Measurements from ENCODE around the gene POFUT2. TPM values are rescaled to one million over a fixed set of nuclear protein-coding genes. Genes with fewer than 3 reads are reported as not detected.

POFUT2 gene
- polyA plus RNA-seq, 1 donor from 2014 or later = 25.4 TPM

DNA sequence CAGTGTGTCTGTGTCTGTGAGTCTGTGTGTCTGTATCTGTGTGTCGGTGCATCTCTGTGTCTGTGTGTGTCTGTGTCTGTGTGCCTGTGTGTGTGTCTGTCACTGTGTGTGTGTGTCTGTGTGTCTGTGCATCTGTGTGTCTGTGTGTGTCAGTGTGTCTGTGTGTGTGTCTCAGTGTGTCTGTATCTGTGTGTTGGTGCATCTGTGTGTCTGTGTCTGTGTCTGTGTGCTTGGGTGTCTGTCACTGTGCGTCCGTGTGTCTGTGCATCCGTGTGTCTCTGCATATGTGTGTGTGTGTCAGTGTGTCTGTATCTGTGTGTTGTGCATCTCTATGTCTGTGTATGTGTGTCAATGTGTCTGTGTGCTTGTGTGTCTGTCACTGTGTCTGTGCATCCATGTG, 44.7 kb upstream of the POFUT2 start (continued):
- no peak for TF ChIP-seq POLR2AphosphoS5 (IDR thresholded peaks at IDR 0.05)

DNA sequence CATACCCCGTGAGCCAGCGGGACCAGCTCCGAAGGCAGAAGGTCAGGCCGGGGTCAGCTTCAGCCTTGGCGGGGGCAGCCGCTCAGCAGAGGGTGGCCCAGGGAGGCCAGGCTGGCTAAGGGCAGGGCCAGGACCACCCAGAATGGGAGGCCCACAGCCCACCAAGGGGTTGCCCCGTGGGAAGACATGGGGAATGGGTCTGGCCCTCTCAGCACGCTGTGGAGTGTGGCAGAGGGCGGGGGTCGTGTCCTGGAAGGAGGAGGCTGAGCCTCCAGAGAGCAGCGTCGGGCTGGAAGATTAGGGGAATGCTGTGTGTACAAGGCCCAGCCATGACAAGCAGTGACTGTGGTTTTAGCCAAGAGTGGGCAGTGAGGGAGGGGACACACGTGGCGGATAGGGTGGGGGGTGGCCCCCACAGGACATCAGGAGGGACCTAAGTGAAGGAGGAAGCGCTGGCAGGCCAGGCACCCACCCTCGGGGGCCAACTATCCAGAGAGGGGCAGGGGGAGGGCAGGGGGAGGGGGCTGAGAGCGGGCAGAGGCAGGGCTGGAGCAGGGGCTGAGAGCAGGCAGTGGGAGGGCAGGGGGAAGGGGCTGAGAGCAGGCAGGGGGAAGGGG, 43.9 kb upstream of the POFUT2 start:
- TF ChIP-seq POLR2AphosphoS5 (IDR thresholded peaks at IDR 0.05) = no peak
- Histone ChIP-seq H3K9ac (ENCODE audit: low read length) (no peak overlapping the region), H3K9me2 (ENCODE audit: insufficient read depth, low read length) (no peaks in the 10 kb centered on the region), H3K27ac (ENCODE audit: low read length) (no peak overlapping the region), H3K27me3 (ENCODE audit: insufficient read depth, low read depth, low read length) (no peaks in the 10 kb centered on the region), H4K20me1 (ENCODE audit: insufficient read depth) (no peaks in the 10 kb centered on the region), H3K4me3 (ENCODE audit: low read length) (no peak overlapping the region), H3K79me2 (replicated peaks; ENCODE audit: insufficient read depth, low read length) (no peaks in the 10 kb centered on the region), H2AFZ (ENCODE audit: low read depth, low read length) (no peak overlapping the region), H3K36me3 (ENCODE audit: insufficient read depth, low read length) (no peaks in the 10 kb centered on the region), H3K9me3 (ENCODE audit: low read length) (no peaks in the 10 kb centered on the region), H3F3A (ENCODE audit: insufficient read depth, low read length, poor library complexity, severe bottlenecking) (no peaks in the 10 kb centered on the region), H3K4me2 (ENCODE audit: low read length) (no peak overlapping the region)

DNA sequence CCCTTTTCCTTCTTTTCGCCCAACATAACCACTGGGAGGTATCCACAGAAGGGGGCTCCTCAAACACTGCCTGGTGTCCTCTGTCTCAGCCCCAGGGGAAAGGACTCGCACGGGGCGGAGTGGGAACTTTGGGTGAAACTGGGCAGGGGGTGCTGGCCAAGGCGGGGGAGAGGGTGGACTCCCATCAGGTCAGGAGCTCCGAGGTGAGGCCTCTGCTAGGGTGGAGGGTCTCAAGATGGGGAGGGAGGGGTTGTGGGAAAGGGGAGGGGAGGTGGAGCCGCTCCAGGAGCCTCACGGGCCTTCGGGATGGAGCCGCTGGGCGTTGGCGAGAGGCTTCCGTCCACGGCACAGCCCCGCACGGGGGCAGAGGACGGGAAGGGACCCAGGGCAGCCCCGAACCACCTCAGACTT, 43.2 kb upstream of the POFUT2 start:
- Histone ChIP-seq H3K27ac (ENCODE audit: low read length) (no peak overlapping the region), H3K4me2 (ENCODE audit: low read length) (no peak overlapping the region), H3K79me2 (replicated peaks; ENCODE audit: insufficient read depth, low read length) (no peaks in the 10 kb centered on the region)

More for the DNA sequence above, 43.2 kb upstream of the POFUT2 start:
- H3K9me3 ChIP-seq (ENCODE audit: low read length) = no peaks in the 10 kb centered on the region
- H3K27me3 ChIP-seq (ENCODE audit: insufficient read depth, low read depth, low read length) = no peaks in the 10 kb centered on the region
- no peak overlapping the region for H3K4me3 ChIP-seq (ENCODE audit: low read length)
- no peak overlapping the region for H2AFZ ChIP-seq (ENCODE audit: low read depth, low read length)
- TF ChIP-seq TAF1 (IDR thresholded peaks at IDR 0.05; ENCODE audit: low read depth) (no peak), POLR2AphosphoS5 (IDR thresholded peaks at IDR 0.05) (no peak), MXI1 (conservative IDR thresholded peaks at IDR 0.05; ENCODE audit: poor library complexity, severe bottlenecking) (no peak), EP300 (conservative IDR thresholded peaks at IDR 0.05; ENCODE audit: poor library complexity, severe bottlenecking) (no peak), EZH2 (IDR thresholded peaks at IDR 0.05; ENCODE audit: borderline replicate concordance, insufficient read depth, low read length, poor library complexity, severe bottlenecking) (no peak), SMC3 (conservative IDR thresholded peaks at IDR 0.05; ENCODE audit: poor library complexity) (no peak), RAD21 (conservative IDR thresholded peaks at IDR 0.05) (no peak)
- TF ChIP-seq, protein P1, sequence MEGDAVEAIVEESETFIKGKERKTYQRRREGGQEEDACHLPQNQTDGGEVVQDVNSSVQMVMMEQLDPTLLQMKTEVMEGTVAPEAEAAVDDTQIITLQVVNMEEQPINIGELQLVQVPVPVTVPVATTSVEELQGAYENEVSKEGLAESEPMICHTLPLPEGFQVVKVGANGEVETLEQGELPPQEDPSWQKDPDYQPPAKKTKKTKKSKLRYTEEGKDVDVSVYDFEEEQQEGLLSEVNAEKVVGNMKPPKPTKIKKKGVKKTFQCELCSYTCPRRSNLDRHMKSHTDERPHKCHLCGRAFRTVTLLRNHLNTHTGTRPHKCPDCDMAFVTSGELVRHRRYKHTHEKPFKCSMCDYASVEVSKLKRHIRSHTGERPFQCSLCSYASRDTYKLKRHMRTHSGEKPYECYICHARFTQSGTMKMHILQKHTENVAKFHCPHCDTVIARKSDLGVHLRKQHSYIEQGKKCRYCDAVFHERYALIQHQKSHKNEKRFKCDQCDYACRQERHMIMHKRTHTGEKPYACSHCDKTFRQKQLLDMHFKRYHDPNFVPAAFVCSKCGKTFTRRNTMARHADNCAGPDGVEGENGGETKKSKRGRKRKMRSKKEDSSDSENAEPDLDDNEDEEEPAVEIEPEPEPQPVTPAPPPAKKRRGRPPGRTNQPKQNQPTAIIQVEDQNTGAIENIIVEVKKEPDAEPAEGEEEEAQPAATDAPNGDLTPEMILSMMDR (IDR thresholded peaks at IDR 0.05; ENCODE audit: poor library complexity, severe bottlenecking) = no peak
- TF ChIP-seq, protein P2, sequence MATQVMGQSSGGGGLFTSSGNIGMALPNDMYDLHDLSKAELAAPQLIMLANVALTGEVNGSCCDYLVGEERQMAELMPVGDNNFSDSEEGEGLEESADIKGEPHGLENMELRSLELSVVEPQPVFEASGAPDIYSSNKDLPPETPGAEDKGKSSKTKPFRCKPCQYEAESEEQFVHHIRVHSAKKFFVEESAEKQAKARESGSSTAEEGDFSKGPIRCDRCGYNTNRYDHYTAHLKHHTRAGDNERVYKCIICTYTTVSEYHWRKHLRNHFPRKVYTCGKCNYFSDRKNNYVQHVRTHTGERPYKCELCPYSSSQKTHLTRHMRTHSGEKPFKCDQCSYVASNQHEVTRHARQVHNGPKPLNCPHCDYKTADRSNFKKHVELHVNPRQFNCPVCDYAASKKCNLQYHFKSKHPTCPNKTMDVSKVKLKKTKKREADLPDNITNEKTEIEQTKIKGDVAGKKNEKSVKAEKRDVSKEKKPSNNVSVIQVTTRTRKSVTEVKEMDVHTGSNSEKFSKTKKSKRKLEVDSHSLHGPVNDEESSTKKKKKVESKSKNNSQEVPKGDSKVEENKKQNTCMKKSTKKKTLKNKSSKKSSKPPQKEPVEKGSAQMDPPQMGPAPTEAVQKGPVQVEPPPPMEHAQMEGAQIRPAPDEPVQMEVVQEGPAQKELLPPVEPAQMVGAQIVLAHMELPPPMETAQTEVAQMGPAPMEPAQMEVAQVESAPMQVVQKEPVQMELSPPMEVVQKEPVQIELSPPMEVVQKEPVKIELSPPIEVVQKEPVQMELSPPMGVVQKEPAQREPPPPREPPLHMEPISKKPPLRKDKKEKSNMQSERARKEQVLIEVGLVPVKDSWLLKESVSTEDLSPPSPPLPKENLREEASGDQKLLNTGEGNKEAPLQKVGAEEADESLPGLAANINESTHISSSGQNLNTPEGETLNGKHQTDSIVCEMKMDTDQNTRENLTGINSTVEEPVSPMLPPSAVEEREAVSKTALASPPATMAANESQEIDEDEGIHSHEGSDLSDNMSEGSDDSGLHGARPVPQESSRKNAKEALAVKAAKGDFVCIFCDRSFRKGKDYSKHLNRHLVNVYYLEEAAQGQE (IDR thresholded peaks at IDR 0.05; ENCODE audit: borderline replicate concordance) = no peak
- no peaks in the 10 kb centered on the region for H3F3A ChIP-seq (ENCODE audit: insufficient read depth, low read length, poor library complexity, severe bottlenecking)
- no peaks in the 10 kb centered on the region for H4K20me1 ChIP-seq (ENCODE audit: insufficient read depth)
- no peaks in the 10 kb centered on the region for H3K9me2 ChIP-seq (ENCODE audit: insufficient read depth, low read length)
- no peak overlapping the region for H3K9ac ChIP-seq (ENCODE audit: low read length)
- H3K36me3 ChIP-seq (ENCODE audit: insufficient read depth, low read length) = no peaks in the 10 kb centered on the region
